ENCODE data around the gene MATN1.
"Not testable (repeated sequence)": the region's sequence is repeated elsewhere in the genome, so short reads cannot be mapped to it uniquely, and the experiment has no call there.

Gene MATN1, protein sequence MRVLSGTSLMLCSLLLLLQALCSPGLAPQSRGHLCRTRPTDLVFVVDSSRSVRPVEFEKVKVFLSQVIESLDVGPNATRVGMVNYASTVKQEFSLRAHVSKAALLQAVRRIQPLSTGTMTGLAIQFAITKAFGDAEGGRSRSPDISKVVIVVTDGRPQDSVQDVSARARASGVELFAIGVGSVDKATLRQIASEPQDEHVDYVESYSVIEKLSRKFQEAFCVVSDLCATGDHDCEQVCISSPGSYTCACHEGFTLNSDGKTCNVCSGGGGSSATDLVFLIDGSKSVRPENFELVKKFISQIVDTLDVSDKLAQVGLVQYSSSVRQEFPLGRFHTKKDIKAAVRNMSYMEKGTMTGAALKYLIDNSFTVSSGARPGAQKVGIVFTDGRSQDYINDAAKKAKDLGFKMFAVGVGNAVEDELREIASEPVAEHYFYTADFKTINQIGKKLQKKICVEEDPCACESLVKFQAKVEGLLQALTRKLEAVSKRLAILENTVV

DNA sequence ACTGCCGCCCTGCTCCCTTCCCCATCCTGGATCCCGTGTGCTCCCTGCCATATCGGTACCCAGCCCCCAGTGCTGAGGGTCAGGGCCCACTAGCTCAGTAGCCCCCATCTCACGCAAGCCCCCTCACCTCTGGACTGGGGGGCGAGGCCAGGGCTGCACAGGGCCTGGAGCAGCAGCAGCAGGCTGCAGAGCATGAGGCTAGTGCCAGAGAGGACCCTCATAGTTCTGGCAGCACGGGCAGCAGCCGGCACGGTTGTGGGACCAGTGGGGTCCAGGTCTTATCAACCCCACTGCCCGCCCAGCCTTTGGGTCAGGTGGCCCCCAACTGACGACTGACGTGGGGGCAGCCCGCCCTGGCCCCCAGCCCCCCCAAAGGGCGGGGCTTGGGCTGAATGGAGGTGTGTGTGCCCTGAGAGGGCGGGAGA, at the start of gene MATN1:
MATN1 (minus strand) TSS at position 255 of the 425 bp plus-strand sequence; CDS start at position 221, 34 bp downstream.
- no peak for DNase-seq

DNA sequence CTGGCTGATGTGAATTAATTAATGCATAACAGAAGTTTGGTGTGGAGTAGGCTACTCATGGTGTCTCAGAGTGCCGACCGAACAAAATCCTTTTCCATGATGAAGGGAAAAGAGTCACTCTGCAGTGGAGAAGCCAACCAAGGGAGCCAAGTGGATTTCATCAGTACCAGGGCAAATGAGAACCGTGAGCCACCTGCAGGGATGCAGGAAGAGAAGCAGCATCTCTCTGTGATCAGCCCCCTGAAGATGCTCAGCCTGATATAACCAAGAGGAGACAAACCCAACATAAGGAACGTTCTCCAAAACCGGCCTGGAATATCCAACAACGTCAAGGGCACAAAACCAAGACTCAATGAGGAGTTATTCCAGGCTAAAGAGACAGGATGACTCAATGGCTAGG, 47.6 kb upstream of the MATN1 start:
- no peak for DNase-seq

DNA sequence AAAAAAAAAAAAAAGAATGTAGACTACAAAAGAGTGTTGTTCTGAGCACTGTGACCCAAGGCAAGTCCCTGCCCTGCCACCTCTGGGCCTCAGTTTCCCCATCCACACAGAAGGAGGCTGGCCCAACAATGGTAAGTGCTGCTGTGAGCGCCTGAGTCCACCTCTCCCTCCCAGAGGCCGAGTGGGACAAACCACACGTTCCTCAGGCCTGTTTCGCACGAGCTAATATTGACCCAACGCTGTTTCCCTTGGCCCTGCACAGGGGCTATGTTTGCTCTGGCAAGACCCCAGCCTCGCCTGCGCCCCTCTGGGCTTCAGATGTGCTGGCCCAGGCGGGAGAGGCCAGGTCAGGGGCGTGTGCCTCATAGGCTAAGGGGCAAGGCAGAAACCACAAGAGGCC, 46.8 kb upstream of the MATN1 start:
- DNase-seq = no peak

- peak; percentile 99 for DNase-seq
Observed at GRCh38 chr1:30768830-30769718, 45.7 kb upstream of the MATN1 start.

DNA sequence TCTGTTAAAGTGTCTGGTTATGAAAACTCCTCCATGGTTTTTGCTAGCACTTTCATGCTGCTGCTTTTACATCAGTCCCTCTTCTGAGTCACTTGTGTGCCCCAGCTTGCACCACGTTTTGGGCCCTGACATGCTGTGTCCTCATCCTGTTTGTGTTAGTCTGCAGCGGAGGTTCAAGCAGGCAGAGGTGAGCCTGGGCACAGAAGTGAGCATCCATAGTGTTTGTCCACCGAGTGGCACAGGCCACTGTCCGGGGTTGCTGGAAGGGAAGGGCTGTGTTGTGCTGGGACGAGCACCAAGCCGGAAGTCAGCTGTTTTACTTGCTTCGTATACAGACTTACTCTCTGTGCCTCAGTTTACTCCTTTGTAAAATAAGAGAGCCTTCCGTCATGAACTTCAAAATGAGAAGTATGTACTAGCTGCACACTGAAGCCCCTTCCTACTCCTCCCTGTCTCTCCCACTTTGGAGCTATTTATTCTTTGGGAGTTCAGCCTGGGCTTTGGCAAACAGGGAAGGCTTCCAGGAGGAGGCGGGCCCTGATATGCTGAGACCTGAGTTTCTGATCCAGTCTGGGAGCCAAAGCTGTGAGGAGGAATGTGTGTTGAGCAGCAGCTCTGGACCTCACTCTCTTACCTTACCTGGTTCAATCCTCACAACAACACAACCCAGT, 44.9 kb upstream of the MATN1 start:
- DNase-seq = peak; percentile 52

DNA sequence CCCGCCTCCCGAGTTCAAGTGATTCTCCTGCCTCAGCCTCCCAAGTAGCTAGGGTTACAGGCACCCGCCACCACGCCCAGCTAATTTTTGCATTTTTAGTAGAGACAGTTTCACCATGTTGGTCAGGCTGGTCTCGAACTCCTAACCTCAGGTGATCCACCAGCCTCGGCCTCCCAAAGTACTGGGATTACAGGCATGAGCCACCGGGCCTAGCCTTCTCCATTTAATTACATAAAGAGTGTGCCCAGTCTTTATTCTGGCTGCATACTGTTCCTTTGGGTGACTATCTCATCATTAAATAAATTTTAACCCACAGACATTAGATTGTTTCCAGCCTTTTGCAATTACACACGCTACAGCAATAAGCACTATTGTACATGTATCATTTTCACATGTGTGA, 43.6 kb upstream of the MATN1 start:
- DNase-seq = not testable (repeated sequence)

- DNase-seq = peak; percentile 30
Observed at GRCh38 chr1:30765556-30766434, 42.4 kb upstream of the MATN1 start.

DNA sequence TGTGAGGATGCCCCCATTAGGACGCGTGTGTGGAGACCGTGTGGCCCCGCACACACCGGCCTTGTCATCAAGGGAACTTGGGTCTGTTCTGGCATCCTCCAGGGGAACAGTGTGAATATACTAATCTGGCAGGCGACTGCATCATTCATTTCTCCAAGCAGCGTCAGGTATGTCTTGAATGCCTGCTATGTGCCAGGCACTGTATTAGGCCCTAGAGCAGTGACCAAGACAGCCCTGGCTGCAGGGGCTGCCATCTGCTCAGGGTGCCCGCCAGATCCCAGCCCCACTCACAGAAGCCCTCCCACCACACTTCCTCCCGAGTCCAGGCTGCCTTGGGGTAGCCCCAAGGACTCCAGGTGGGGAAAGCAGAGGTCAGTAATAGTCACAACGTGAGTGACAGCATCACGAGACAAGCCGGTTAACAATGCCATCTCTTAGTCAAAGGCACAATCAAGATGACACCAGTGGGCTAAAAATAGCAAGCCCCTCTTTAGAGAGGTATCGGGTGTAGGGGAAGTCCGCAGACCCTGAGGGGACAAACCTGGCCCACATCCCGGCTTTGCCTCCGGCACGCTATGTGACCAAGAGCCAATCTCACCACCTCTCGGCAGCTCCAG, 41.7 kb upstream of the MATN1 start:
- no peak for DNase-seq

DNA sequence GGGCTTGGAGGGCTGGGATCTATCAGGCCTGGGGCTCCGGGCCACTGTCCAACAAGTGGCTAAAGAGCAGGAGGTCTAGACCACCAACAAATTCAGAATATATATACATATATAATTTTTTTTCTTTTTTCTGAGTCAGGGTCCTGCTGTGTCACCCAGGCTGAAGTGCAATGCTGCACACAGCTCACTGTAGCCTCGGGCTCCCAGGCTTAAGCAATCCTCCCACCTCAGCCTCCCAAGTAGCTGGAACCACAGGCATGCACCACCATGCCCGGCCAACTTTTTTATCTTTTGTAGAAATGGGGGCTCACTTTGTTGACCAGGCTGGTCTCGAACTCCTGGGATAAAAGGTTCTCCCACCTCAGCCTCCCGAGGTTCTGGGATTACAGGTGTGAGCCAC, 41.0 kb upstream of the MATN1 start:
- DNase-seq = no peak

GRCh38 chr1:30763651-30764248, 40.4 kb upstream of the MATN1 start:
- DNase-seq = no peak

DNA sequence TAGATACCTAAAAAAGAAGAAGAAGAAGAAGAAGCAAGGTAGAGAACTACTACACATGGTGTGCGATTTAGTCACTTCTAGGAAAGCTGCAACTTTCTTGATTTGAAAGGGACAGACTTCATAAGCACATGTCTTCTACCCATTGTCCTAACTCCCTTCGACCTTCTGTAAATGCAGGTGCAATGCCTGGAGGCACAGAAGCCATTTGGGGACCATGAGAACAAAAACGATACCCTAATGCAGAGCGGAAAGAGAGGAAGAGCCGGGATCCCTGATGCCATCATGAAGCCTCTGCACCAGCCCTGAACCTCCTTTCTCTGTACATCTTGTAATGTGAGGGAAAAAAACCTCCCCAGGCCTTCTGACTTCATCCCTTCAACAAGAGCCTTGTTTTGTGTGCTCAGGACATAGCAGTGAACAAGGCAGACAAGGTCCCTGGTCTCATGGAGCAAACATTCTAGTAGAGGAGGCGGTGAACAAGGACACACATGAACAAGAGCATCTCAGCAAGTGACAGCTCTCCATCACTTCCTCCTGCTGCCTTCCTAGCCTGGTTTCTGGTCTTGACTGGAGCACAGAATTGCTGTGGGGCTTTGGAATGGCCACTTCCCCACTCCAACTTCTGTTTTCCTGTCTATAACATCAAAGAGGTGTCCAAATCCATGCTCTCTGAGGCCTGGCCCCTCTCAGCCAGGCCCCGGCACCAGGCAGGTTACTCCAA, 39.7 kb upstream of the MATN1 start:
- DNase-seq = no peak

DNA sequence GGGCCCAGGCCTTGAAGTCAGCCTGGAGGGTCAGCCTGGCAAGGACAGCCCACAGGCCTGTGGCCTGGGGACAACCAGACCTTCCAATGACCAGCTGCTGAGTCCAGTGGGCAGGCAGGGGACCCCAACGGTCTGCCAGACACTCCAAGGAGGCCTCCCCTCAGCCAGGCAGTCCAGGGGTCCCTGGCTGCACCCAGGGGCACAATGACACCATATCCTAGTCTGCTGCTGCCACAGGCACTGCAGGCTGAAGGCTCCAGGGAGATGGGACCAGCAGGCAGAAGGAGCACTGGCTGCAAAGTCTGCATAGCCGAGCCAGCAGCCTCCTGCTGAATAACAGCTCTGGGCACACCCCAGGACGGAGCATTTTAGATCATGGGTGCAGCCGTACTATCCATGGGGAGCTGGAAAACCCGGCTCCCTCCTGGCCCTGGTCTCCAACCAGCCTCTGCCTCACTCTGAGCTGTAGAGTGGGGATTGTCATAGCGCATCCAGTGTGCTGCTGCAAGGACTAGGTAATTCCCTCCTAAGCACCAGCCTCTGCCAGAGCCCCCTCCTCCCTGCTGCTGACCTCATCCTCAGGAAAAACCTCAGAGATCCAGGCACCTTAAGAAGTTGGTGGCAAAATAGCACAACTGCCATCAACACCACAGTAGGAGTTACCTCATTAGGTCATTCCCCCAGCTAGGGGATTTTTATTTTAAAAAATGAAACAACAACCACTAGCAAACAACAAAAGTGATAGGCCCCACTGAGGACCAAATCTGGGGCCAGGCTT, 39.0 kb upstream of the MATN1 start:
- DNase-seq = no peak

GRCh38 chr1:30761381-30762151, 38.2 kb upstream of the MATN1 start:
- peak; percentile 78 for DNase-seq

DNA sequence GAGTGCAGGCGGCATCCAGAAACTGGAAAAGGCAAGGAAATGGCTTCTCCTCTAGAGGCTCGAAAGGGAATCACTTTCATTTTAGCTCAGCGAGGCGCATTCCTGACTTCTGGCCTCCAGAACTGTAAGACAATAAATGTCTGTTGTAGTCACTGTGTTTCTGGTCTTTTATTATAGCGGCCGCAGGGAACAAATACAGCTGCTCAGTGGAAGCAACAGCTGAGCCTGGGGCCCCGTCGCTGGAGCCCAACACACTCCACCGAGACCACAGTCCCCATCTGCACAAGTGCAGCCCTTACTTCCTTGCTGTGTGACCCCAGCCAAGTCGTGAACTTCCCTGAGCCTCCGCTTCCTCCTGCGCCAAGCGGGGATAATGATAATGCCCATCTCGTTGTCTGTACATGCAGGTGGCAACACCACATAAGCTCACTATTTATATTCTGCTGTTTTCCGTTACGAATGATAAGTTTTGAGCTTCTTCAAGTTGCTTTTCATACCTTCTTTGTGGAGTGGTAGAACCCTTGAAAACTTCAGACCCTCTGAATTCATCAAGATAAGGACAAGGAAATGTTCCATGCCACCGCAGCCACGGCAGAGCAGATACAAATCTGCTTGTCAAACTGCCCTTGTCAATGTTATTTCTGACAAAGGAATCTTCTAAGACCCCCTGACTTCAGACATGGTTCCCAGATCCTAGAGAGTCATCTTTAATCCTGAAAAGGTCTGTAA, 37.4 kb upstream of the MATN1 start:
- DNase-seq = no peak

- no peak for DNase-seq
Observed at GRCh38 chr1:30759718-30760281, 36.4 kb upstream of the MATN1 start.

GRCh38 chr1:30758785-30759380, 35.5 kb upstream of the MATN1 start:
- peak; percentile 88 for DNase-seq

GRCh38 chr1:30758121-30758688, 34.8 kb upstream of the MATN1 start:
- DNase-seq = no peak
